Right lobe of liver (tissue), 4 donors: ENCODE data around the gene SDHAF2.

ENCODE experiments used
- POLR2A ChIP-seq: fragments of 450-650 bp; IDR thresholded peaks from one replicate; pipeline ENCODE4 v1.6.1; 2017; ENCODE audit warnings: antibody characterized with exemption, mild to moderate bottlenecking
- TF ChIP-seq, protein P1 (sequence below), 4 donors: fragments of 200-600 bp in 3 of 4; fragments of 450-650 bp in 1 of 4; IDR thresholded peaks; one replicate each; pipeline versions ENCODE4 v1.5.1 to v1.8.0; 2016 to 2022; ENCODE audit warnings: antibody characterized with exemption in 4 of 4, mild to moderate bottlenecking in 2 of 4
- donor health status: DM: no; HTN: no; CAD: no.
- donor health status: DM: no; HTN: no; CAD: no.
- donor health status: DM: no; HTN: yes; CAD: no.

DNA sequence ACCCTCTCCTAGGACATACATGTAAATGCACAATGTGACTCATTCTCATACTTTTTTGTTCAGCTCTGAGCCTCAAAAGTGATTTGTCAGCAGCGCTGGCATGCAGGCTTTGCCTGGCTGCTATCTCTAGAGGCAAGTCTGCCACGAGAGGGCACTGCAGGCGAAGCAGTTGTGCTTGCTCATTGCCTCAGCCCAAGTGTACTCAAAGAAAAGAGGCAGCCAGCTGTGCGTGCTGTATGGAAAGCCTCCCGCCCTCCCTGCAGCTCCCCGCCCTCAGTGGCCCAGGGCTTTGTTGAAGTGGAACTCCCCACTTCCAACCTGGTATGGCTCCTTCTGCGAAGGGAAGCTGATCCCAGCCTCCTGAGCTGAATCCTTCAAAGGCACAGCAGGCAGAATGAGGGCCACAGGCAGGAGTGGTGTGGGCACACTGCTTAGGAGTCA is 16.3 kb downstream of the SDHAF2 start:
- no peak for TF ChIP-seq POLR2A
- TF ChIP-seq, protein P1, sequence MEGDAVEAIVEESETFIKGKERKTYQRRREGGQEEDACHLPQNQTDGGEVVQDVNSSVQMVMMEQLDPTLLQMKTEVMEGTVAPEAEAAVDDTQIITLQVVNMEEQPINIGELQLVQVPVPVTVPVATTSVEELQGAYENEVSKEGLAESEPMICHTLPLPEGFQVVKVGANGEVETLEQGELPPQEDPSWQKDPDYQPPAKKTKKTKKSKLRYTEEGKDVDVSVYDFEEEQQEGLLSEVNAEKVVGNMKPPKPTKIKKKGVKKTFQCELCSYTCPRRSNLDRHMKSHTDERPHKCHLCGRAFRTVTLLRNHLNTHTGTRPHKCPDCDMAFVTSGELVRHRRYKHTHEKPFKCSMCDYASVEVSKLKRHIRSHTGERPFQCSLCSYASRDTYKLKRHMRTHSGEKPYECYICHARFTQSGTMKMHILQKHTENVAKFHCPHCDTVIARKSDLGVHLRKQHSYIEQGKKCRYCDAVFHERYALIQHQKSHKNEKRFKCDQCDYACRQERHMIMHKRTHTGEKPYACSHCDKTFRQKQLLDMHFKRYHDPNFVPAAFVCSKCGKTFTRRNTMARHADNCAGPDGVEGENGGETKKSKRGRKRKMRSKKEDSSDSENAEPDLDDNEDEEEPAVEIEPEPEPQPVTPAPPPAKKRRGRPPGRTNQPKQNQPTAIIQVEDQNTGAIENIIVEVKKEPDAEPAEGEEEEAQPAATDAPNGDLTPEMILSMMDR (IDR thresholded peaks at IDR 0.05), result peak; percentile 75 to 93 (median 85)
